ENCODE measurements around the gene IL34. TPM values are rescaled to one million over a fixed set of nuclear protein-coding genes. Genes with fewer than 3 reads are reported as not detected.

The IL34 gene
- total and polyA plus RNA-seq, 2 of the 13 experiments (the other 11 are each of a cell fraction or from before 2014, with no cell fraction given), result 1.2 to 1.3 TPM

- TF ChIP-seq BRF2 (CRISPR knock-in tag; IDR thresholded peaks at IDR 0.05), result no peak
- TF ChIP-seq RNF219 (CRISPR knock-in tag; IDR thresholded peaks at IDR 0.05), result no peak
- TF ChIP-seq ZNF33B (CRISPR knock-in tag; IDR thresholded peaks at IDR 0.05), result no peak
- peak; percentile 3; the same call in 1 of the 2 replicates for TF ChIP-seq HOXA3 (CRISPR knock-in tag; IDR thresholded peaks at IDR 0.05)
- no peak for TF ChIP-seq ZNF430 (CRISPR knock-in tag; IDR thresholded peaks at IDR 0.05)
- TF ChIP-seq ZBTB33 (CRISPR knock-in tag; IDR thresholded peaks at IDR 0.05), result peak; percentile 55; the same call in 1 of the 2 replicates
- TF ChIP-seq ZSCAN25 (CRISPR knock-in tag; IDR thresholded peaks at IDR 0.05), result no peak
- no peak for TF ChIP-seq REL (CRISPR knock-in tag; conservative IDR thresholded peaks at IDR 0.05)
- no peak for TF ChIP-seq ZNF564 (CRISPR knock-in tag; IDR thresholded peaks at IDR 0.05)
- TF ChIP-seq MATR3 (CRISPR knock-in tag; IDR thresholded peaks at IDR 0.05), result no peak
- TF ChIP-seq ZGPAT (CRISPR knock-in tag; IDR thresholded peaks at IDR 0.05), result no peak
- TF ChIP-seq RCOR2 (CRISPR knock-in tag; IDR thresholded peaks at IDR 0.05), result no peak
- peak; percentile 80 for TF ChIP-seq HNRNPL (IDR thresholded peaks at IDR 0.05; ENCODE audit: low read depth, low read length)
- no peak for TF ChIP-seq CENPX (CRISPR knock-in tag; IDR thresholded peaks at IDR 0.05)
- 0 out of 2 replicates have a peak, but pooled peaks have one; percentile 22 for TF ChIP-seq ZNF574 (CRISPR knock-in tag; IDR thresholded peaks at IDR 0.05)
- no peak for TF ChIP-seq SNAPC2 (CRISPR knock-in tag; IDR thresholded peaks at IDR 0.05)
Observed at GRCh38 chr16:70664325-70665112, 18.2 kb downstream of the IL34 start (continued).
